Gastroesophageal sphincter (tissue), 4 donors: ENCODE measurements around the gene C7orf25. TPM values are rescaled to one million over a fixed set of nuclear protein-coding genes. Genes with fewer than 3 reads are reported as not detected.

ENCODE experiments used
- ATAC-seq: fragments of 150-250 bp; one replicate; pipeline ENCODE4 v1.9.1; 2016; ENCODE audit warnings: mild to moderate bottlenecking, moderate library complexity
- H3K27ac ChIP-seq, 4 donors: fragments of 200-600 bp; sonication (generic) in 3 of 4; 1 replicate in 3 of 4; 2 replicates in 1 of 4; pipeline ENCODE4 v1.5.1; 2016 to 2019
- H3K27me3 ChIP-seq: fragments of 200-600 bp; sonication (generic); one replicate; pipeline ENCODE4 v1.5.1; 2019
- H3K36me3 ChIP-seq, 2 donors: fragments of 200-600 bp; sonication (generic); one replicate each; pipeline ENCODE4 v1.5.1; 2019; ENCODE audit warnings: control low read depth in 1 of 2
- H3K4me1 ChIP-seq, 3 donors: fragments of 200-600 bp; sonication (generic); 1 replicate in 2 of 3; 2 replicates in 1 of 3; pipeline ENCODE4 v1.5.1; 2016 to 2019; ENCODE audit warnings: control low read depth in 2 of 3
- H3K4me3 ChIP-seq, 2 donors: fragments of 200-600 bp; sonication (generic); one replicate each; pipeline ENCODE4 v1.5.1; 2019; ENCODE audit warnings: mild to moderate bottlenecking in 1 of 2, moderate library complexity in 1 of 2
- H3K9me3 ChIP-seq, 3 donors: fragments of 200-600 bp; sonication (generic); one replicate each; pipeline ENCODE4 v1.5.1; 2017 to 2019; ENCODE audit warnings: control low read depth in 2 of 3
- CTCF ChIP-seq, 4 experiments: fragments of 200-600 bp in 2 of 4; fragments of 450-650 bp in 2 of 4; sonication (generic) in 1 of 4; IDR thresholded peaks; one replicate each; pipeline ENCODE4 v1.5.1; 2017 to 2019; ENCODE audit warnings: antibody characterized with exemption in 4 of 4, mild to moderate bottlenecking in 2 of 4, moderate library complexity in 2 of 4
- EP300 ChIP-seq: sonication (generic); formaldehyde crosslinking; IDR thresholded peaks from one replicate; pipeline ENCODE4 v1.6.1; 2017; ENCODE audit warnings: antibody characterized with exemption, mild to moderate bottlenecking
- POLR2A ChIP-seq, 2 donors: fragments of 450-650 bp; IDR thresholded peaks; one replicate each; pipeline ENCODE4 v1.6.1; 2017; ENCODE audit warnings: antibody characterized with exemption in 2 of 2, mild to moderate bottlenecking in 2 of 2, moderate library complexity in 1 of 2
- POLR2AphosphoS5 ChIP-seq: sonication (generic); formaldehyde crosslinking; IDR thresholded peaks from one replicate; pipeline ENCODE4 v1.6.1; 2017; ENCODE audit warnings: antibody characterized with exemption
- WGBS, 2 donors: methylation state at CpG; one replicate each; pipeline ENCODE4 v1.1.5; 2018; ENCODE audit warnings: low coverage in 1 of 2; 5-methylcytosine and 5-hydroxymethylcytosine counted together
- total RNA-seq, 4 donors: library from RNA; depleted of rRNA; stranded (reverse); fragments of >200 nt; gene quantifications; one replicate each; pipeline ENCODE4 v1.1.0, GENCODE V29; 2016

The C7orf25 gene
- total RNA-seq, 4 donors from 2014 or later: 10.5 to 15.4 (median 12.5) TPM

DNA sequence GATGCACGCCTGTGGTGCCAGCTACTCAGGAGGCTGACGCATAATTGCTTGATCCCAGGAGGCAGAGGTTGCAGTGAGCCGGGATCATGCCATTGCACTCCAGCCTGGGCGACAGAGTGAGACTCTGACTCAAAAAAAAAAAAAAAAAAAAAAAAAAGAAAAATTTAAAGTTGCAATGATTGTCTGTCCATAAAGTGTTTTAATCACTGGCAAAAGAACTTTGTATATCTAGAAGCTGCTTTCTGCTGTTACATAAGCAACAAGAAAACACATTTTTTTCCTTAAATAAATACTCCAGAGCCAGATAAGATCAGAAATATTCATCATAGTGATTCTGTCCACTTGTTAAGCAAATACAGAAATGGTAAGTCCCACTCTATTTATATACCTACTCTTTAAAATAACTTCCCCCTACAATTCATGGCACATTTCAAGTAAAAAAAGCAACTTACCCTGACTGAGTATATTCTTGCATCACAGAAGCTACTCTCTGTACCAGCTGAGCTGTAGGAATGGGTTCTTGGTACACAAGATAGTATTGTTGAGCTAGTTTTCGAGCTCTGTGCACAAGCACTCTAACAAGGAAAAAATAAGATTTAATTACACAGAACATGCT, 12.5 kb upstream of the C7orf25 start:
- Histone ChIP-seq H3K4me3 (no peak overlapping the region), H3K27ac (no peak overlapping the region), H3K27me3 (no peaks in the 10 kb centered on the region), H3K36me3 (peaks cover 33 to 83% of the 10 kb centered on the region in 2 donors), H3K9me3 (no peaks in the 10 kb centered on the region), H3K4me1 (peaks cover 0 to 22% (median 0%) of the 10 kb centered on the region in 3 donors)
- no peak for TF ChIP-seq EP300
- TF ChIP-seq POLR2AphosphoS5: no peak
- no peak for TF ChIP-seq CTCF (IDR thresholded peaks at IDR 0.05)
- TF ChIP-seq POLR2A (IDR thresholded peaks at IDR 0.05): no peak
- no peak for ATAC-seq
- WGBS, 2 donors: 82 to 83% methylated on average over 4 to 5 of the region's 5 CpGs

- H3K4me1 ChIP-seq: peaks cover 0 to under 1% (median 0%) of the 10 kb centered on the region in 3 donors
- H3K4me3 ChIP-seq: no peak overlapping the region
- H3K36me3 ChIP-seq: peaks cover 36 to 99% of the 10 kb centered on the region in 2 donors
- TF ChIP-seq POLR2AphosphoS5: no peak
- no peak for TF ChIP-seq POLR2A (IDR thresholded peaks at IDR 0.05)
- no peak for TF ChIP-seq CTCF (IDR thresholded peaks at IDR 0.05)
- TF ChIP-seq EP300: no peak
- no peak for ATAC-seq
- no peaks in the 10 kb centered on the region for H3K9me3 ChIP-seq
- H3K27me3 ChIP-seq: no peaks in the 10 kb centered on the region
- 80 to 88% methylated on average over 3 of the region's 3 CpGs for WGBS, 2 donors
- H3K27ac ChIP-seq: no peak overlapping the region
Observed at GRCh38 chr7:42922017-42922753, 10.3 kb upstream of the C7orf25 start.

DNA sequence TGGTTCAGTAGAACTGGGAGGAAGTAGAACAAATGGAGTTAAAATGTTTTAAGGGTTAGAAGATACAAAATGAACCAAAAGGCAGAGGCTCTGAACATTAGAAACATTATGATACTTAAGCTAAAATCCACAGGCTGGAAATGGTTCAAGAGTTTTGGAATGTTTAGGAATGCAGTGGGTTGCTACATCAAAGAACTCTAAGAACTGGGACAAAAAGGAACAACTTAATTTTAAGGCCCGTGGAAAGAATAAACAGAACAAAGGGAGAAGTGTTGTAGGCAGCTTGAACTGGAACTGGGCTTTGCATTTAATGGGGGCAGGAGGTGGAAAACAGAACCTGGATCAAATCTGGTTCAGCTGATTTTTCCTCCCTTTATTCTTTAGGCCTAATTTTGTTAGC, 3.5 kb upstream of the C7orf25 start:
- H3K27ac ChIP-seq: peak overlapping the region in 2 of 4 donors; percentile 11 to 28
- TF ChIP-seq EP300: no peak
- TF ChIP-seq CTCF (IDR thresholded peaks at IDR 0.05): no peak
- TF ChIP-seq POLR2A (IDR thresholded peaks at IDR 0.05): no peak
- TF ChIP-seq POLR2AphosphoS5: no peak
- peaks cover 8 to 59% of the 10 kb centered on the region in 2 donors for H3K36me3 ChIP-seq

GRCh38 chr7:42914421-42915045, 2.7 kb upstream of the C7orf25 start:
- H3K4me1 ChIP-seq: peaks cover 0 to 29% (median 5%) of the 10 kb centered on the region in 3 donors
- peak overlapping the region in 1 of 4 donors; percentile 28 for H3K27ac ChIP-seq
- ATAC-seq: no peak
- H3K9me3 ChIP-seq: no peaks in the 10 kb centered on the region
- no peaks in the 10 kb centered on the region for H3K27me3 ChIP-seq
- WGBS, 2 donors: 56 to 68% methylated on average over 4 of the region's 5 CpGs
- TF ChIP-seq EP300: no peak
- peak; percentile 14 for TF ChIP-seq POLR2AphosphoS5
- TF ChIP-seq POLR2A (IDR thresholded peaks at IDR 0.05): no peak
- no peak overlapping the region for H3K4me3 ChIP-seq
- peaks cover 3 to 51% of the 10 kb centered on the region in 2 donors for H3K36me3 ChIP-seq

More for the DNA sequence above, 3.5 kb upstream of the C7orf25 start:
- peaks cover 0 to 23% (median 5%) of the 10 kb centered on the region in 3 donors for H3K4me1 ChIP-seq
- 32 to 40% methylated on average over 1 of the region's 1 CpG for WGBS, 2 donors
- no peak for ATAC-seq
- no peaks in the 10 kb centered on the region for H3K9me3 ChIP-seq
- H3K4me3 ChIP-seq: no peak overlapping the region
- no peaks in the 10 kb centered on the region for H3K27me3 ChIP-seq

GRCh38 chr7:42914009-42914408, 2.1 kb upstream of the C7orf25 start:
- WGBS, 2 donors: 61 to 68% methylated on average over 4 to 5 of the region's 6 CpGs
- no peak for ATAC-seq
- TF ChIP-seq EP300: no peak

More at GRCh38 chr7:42914009-42914408, 2.1 kb upstream of the C7orf25 start:
- Histone ChIP-seq H3K4me1 (peaks cover 0 to 29% (median 5%) of the 10 kb centered on the region in 3 donors), H3K27ac (peak overlapping the region in 1 of 4 donors; percentile 5), H3K4me3 (no peak overlapping the region), H3K36me3 (peaks cover 3 to 46% of the 10 kb centered on the region in 2 donors), H3K27me3 (no peaks in the 10 kb centered on the region), H3K9me3 (no peaks in the 10 kb centered on the region)
